ENCODE data around the gene NDUFA13.

Gene NDUFA13

GRCh38 chr19:19566306-19566705, 50.3 kb downstream of the NDUFA13 start:
- TF ChIP-seq GATA3 (IDR thresholded peaks at IDR 0.05; ENCODE audit: low read depth, low read length) (no peak), GATA2 (IDR thresholded peaks at IDR 0.05; ENCODE audit: low read depth, low read length) (no peak)

- TF ChIP-seq GATA2 (IDR thresholded peaks at IDR 0.05; ENCODE audit: low read depth, low read length) = no peak
- no peak for TF ChIP-seq GATA3 (IDR thresholded peaks at IDR 0.05; ENCODE audit: low read depth, low read length)
Measured at GRCh38 chr19:19567391-19567790, 51.4 kb downstream of the NDUFA13 start.

GRCh38 chr19:19568802-19569756, 53.1 kb downstream of the NDUFA13 start:
- TF ChIP-seq GATA3 (IDR thresholded peaks at IDR 0.05; ENCODE audit: low read depth, low read length) = no peak
- no peak for TF ChIP-seq GATA2 (IDR thresholded peaks at IDR 0.05; ENCODE audit: low read depth, low read length)

GRCh38 chr19:19570571-19570970, 54.5 kb downstream of the NDUFA13 start:
- TF ChIP-seq GATA3 (IDR thresholded peaks at IDR 0.05; ENCODE audit: low read depth, low read length) (no peak), GATA2 (IDR thresholded peaks at IDR 0.05; ENCODE audit: low read depth, low read length) (no peak)

DNA sequence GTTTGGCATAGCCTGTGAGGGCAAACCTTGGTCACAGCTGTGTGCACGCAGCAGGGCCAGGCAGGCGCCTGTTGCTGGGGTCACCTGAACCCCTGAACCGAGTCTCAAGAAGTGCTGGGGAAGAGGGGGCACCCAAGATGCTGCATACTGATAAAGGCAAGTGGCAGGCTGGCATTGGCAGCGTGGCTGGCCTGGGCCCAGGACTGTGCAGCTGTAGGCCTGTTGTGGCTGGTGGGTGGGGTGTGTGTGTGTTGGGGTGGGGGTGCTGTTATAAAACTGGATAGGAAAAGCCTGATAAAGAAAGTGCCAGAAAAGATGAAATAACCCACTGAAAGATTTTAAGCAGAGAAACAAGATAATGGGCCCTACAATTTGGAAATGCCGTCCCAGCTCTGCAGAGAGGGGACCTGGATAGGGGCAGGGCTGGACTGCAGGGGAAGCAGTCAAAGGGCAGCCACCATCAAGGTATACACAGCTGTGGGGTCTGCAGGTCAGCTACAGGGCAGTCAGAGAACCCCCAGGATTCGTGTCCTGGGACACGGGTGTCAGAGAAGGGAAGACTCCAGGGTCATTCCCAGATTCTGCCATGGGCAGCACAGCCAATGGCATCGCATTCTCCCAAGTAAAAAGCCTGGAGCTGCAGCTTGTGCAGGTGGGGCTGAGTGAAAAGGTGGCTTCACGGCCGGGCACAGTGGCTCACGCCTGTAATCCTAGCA, 55.2 kb downstream of the NDUFA13 start:
- TF ChIP-seq GATA3 (IDR thresholded peaks at IDR 0.05; ENCODE audit: low read depth, low read length) = no peak
- no peak for TF ChIP-seq GATA2 (IDR thresholded peaks at IDR 0.05; ENCODE audit: low read depth, low read length)

- TF ChIP-seq GATA3 (IDR thresholded peaks at IDR 0.05; ENCODE audit: low read depth, low read length) (no peak), GATA2 (IDR thresholded peaks at IDR 0.05; ENCODE audit: low read depth, low read length) (no peak)
Measured at GRCh38 chr19:19575411-19575810, 59.4 kb downstream of the NDUFA13 start.
